ENCODE measurements around the gene REXO1. TPM values are rescaled to one million over a fixed set of nuclear protein-coding genes. Genes with fewer than 3 reads are reported as not detected.
A peak's percentile ranks its signal among the peaks of the same experiment; 100 is the strongest.

The REXO1 gene
- polyA plus RNA-seq, 3 donors: 2.8 to 60.8 (median 3.0) TPM

GRCh38 chr19:1813192-1814182 lies 34.8 kb downstream of the REXO1 start:
- Histone ChIP-seq H3K27me3 (ENCODE audit: control insufficient read depth in 2 of 2, insufficient read depth in 2 of 2, low read length in 2 of 2) (no peaks in the 10 kb centered on the region), H3K36me3 (replicated peaks in 1 of 2; ENCODE audit: control insufficient read depth in 1 of 2, insufficient read depth in 2 of 2, low read length in 2 of 2) (peaks cover 34% of the 10 kb centered on the region in 2 donors), H2AFZ (ENCODE audit: insufficient read depth, low read depth, low read length, poor library complexity, severe bottlenecking) (peak overlapping the region; percentile 81), H3K9ac (ENCODE audit: insufficient read depth, low read length, poor library complexity, severe bottlenecking) (peak overlapping the region; percentile 71), H3K9me3 (replicated peaks in 1 of 2; ENCODE audit: control insufficient read depth in 1 of 2, insufficient read depth in 1 of 2, low read length in 2 of 2) (no peaks in the 10 kb centered on the region), H4K20me1 (ENCODE audit: insufficient read depth, low read length) (peaks cover 22% of the 10 kb centered on the region), H3K4me3 (replicated peaks in 1 of 3; ENCODE audit: low read depth in 2 of 3, low read length in 3 of 3) (peak overlapping the region; percentile 60 to 72 (median 63)), H3K4me2 (replicated peaks; ENCODE audit: extremely low read depth, low read length, poor library complexity, severe bottlenecking) (peak overlapping the region; percentile 69), H3K79me2 (ENCODE audit: insufficient read depth, low read length) (no peaks in the 10 kb centered on the region), H3K4me1 (ENCODE audit: control insufficient read depth in 1 of 2, insufficient read depth in 2 of 2, low read length in 2 of 2) (peaks cover 19 to 26% of the 10 kb centered on the region in 2 donors), H3K27ac (ENCODE audit: low read depth in 1 of 2, low read length in 2 of 2) (peak overlapping the region; percentile 82 to 87)
- intact Hi-C loops (cut with micrococcal nuclease): loop anchor here in 1 of 2 donors (5.0 kb wide), 1 partner anchor 246 kb away; the partner anchor contains the start of gene MEX3D
- Mint-ChIP-seq H3K36me3 (peaks cover 23 to 35% of the 10 kb centered on the region in 2 donors), H3K9me3 (no peaks in the 10 kb centered on the region), H3K4me1 (peaks cover 16% of the 10 kb centered on the region), H3K27me3 (ENCODE audit: low read depth in 3 of 3) (no peaks in the 10 kb centered on the region), H3K4me3 (peak overlapping the region; percentile 97 to 98), H3K27ac (peak overlapping the region; percentile 94 to 99 (median 98))
- TF ChIP-seq CTCF (IDR thresholded peaks at IDR 0.05): peak; percentile 18
- WGBS (ENCODE audit: insufficient coverage): 74% methylated on average over 17 of the region's 21 CpGs
- no peak for DNase-seq

GRCh38 chr19:1812426-1813191 lies 35.7 kb downstream of the REXO1 start:
- Histone ChIP-seq H3K9me3 (replicated peaks in 1 of 2; ENCODE audit: control insufficient read depth in 1 of 2, insufficient read depth in 1 of 2, low read length in 2 of 2) (no peaks in the 10 kb centered on the region), H3K4me2 (replicated peaks; ENCODE audit: extremely low read depth, low read length, poor library complexity, severe bottlenecking) (peak overlapping the region; percentile 69), H3K4me1 (ENCODE audit: control insufficient read depth in 1 of 2, insufficient read depth in 2 of 2, low read length in 2 of 2) (peaks cover 19 to 26% of the 10 kb centered on the region in 2 donors), H2AFZ (ENCODE audit: insufficient read depth, low read depth, low read length, poor library complexity, severe bottlenecking) (peak overlapping the region; percentile 81), H3K27me3 (ENCODE audit: control insufficient read depth in 2 of 2, insufficient read depth in 2 of 2, low read length in 2 of 2) (no peaks in the 10 kb centered on the region), H3K27ac (ENCODE audit: low read depth in 1 of 2, low read length in 2 of 2) (peak overlapping the region; percentile 82 to 87), H4K20me1 (ENCODE audit: insufficient read depth, low read length) (peaks cover 22% of the 10 kb centered on the region), H3K4me3 (replicated peaks in 1 of 3; ENCODE audit: low read depth in 2 of 3, low read length in 3 of 3) (peak overlapping the region; percentile 60 to 72 (median 63)), H3K36me3 (replicated peaks in 1 of 2; ENCODE audit: control insufficient read depth in 1 of 2, insufficient read depth in 2 of 2, low read length in 2 of 2) (peaks cover 25% of the 10 kb centered on the region in 2 donors), H3K79me2 (ENCODE audit: insufficient read depth, low read length) (no peaks in the 10 kb centered on the region), H3K9ac (ENCODE audit: insufficient read depth, low read length, poor library complexity, severe bottlenecking) (peak overlapping the region; percentile 71)
- WGBS (ENCODE audit: insufficient coverage): 0% methylated on average over 37 of the region's 47 CpGs
- Mint-ChIP-seq H3K4me3 (peak overlapping the region; percentile 97 to 98), H3K9me3 (no peaks in the 10 kb centered on the region), H3K27me3 (ENCODE audit: low read depth in 3 of 3) (no peaks in the 10 kb centered on the region), H3K27ac (peak overlapping the region; percentile 94 to 99 (median 98)), H3K4me1 (peaks cover 16% of the 10 kb centered on the region), H3K36me3 (peaks cover 22 to 36% of the 10 kb centered on the region in 2 donors)
- TF ChIP-seq CTCF (IDR thresholded peaks at IDR 0.05): peak; percentile 68
- peak; percentile 93 to 97 (median 94) for DNase-seq
- intact Hi-C loops (cut with micrococcal nuclease): loop anchor here in 1 of 2 donors (5.0 kb wide), 1 partner anchor 245 kb away; the partner anchor contains the start of gene MEX3D

Measured in CD14-positive monocyte (primary cell).